Endothelial cell of umbilical vein (primary cell): ENCODE results near the gene KCNIP3. TPM values are rescaled to one million over a fixed set of nuclear protein-coding genes. Genes with fewer than 3 reads are reported as not detected.

Experiments used
- BruUV-seq: library from RNA; stranded (reverse); fragments of 400-500 nt; replicated peaks from 2 replicates; lab custom pipeline; 2021; lab: Mats Ljungman, UMichigan
- CTCF ChIA-PET: fragments of 300-600, 350-600 bp; sonication (Branson Sonifier 250); formaldehyde crosslinking; loops from one replicate; lab custom pipeline; 2021; ENCODE audit warnings: antibody characterized with exemption, inconsistent platforms; lab: Charles Lee
- POLR2A ChIA-PET: fragments of 300-600, 350-600 bp; sonication (Branson Sonifier 250); formaldehyde crosslinking; loops from one replicate; lab custom pipeline; 2021; ENCODE audit warnings: antibody characterized with exemption, inconsistent platforms; lab: Charles Lee
- DNase-seq: peaks from one replicate; pipeline ENCODE4 v3.0.0-alpha.2; 2011; ENCODE audit warnings: low read depth, low spot score
- FAIRE-seq: peaks from 2 replicates; lab custom pipeline; 2011; peaks lifted over from hg19 to GRCh38; lab: Jason Lieb, UNC
- H2AFZ ChIP-seq: 2 replicates; pipeline ENCODE4 v1.6.0; 2012; ENCODE audit warnings: low read depth, low read length, control low read depth, inconsistent platforms
- H3K27ac ChIP-seq: 2 replicates; pipeline ENCODE4 v1.5.1; 2011; ENCODE audit warnings: low read depth, mild to moderate bottlenecking, control low read depth, low read length, moderate library complexity; ENCODE audit not compliant: insufficient read depth
- H3K27me3 ChIP-seq, 2 experiments: 2 replicates each; pipeline versions ENCODE4 v1.6.0 to v1.6.1; 2011; ENCODE audit warnings: low read length in 2 of 2, mixed read lengths in 1 of 2; ENCODE audit not compliant: control insufficient read depth in 2 of 2, insufficient read depth in 2 of 2
- H3K36me3 ChIP-seq, 2 experiments: 2 replicates in 1 of 2; 3 replicates in 1 of 2; pipeline ENCODE4 v1.5.1; 2011; ENCODE audit warnings: low read length in 2 of 2, mild to moderate bottlenecking in 1 of 2, moderate library complexity in 1 of 2; ENCODE audit not compliant: control insufficient read depth in 2 of 2, insufficient read depth in 2 of 2; ENCODE audit errors: extremely low read depth in 1 of 2
- H3K4me1 ChIP-seq: 3 replicates; pipeline ENCODE4 v1.5.1; 2011; ENCODE audit warnings: mild to moderate bottlenecking, low read length; ENCODE audit not compliant: control insufficient read depth, insufficient read depth; ENCODE audit errors: extremely low read depth
- H3K4me2 ChIP-seq: 2 replicates; pipeline ENCODE4 v1.6.1; 2011; ENCODE audit warnings: low read length, control low read depth, mixed read lengths; ENCODE audit not compliant: insufficient read depth
- H3K4me3 ChIP-seq, 3 experiments: fragments of 200-600 bp in 1 of 3; sonication (generic), shearing (Covaris generic) in 1 of 3; replicated peaks in 1 of 3; 2 replicates each; pipeline ENCODE4 v1.5.1; 2011 to 2016; ENCODE audit warnings: control low read depth in 3 of 3, low read length in 3 of 3, mild to moderate bottlenecking in 2 of 3, inconsistent platforms in 1 of 3, low read depth in 1 of 3, moderate library complexity in 1 of 3; ENCODE audit not compliant: insufficient read depth in 1 of 3
- H3K79me2 ChIP-seq: 2 replicates; pipeline ENCODE4 v1.6.0; 2012; ENCODE audit warnings: low read length, inconsistent platforms; ENCODE audit not compliant: control insufficient read depth, insufficient read depth
- H3K9ac ChIP-seq: replicated peaks from 2 replicates; pipeline ENCODE3; 2011; ENCODE audit warnings: low read length, control low read depth; ENCODE audit not compliant: insufficient read depth; ENCODE audit errors: extremely low read depth
- H3K9me1 ChIP-seq: replicated peaks from 3 replicates; pipeline ENCODE4 v1.6.0; 2011; ENCODE audit warnings: mild to moderate bottlenecking, low read length; ENCODE audit not compliant: control insufficient read depth, insufficient read depth; ENCODE audit errors: extremely low read depth
- H3K9me3 ChIP-seq: replicated peaks from 2 replicates; pipeline ENCODE4 v1.5.1; 2012; ENCODE audit warnings: low read length, inconsistent platforms; ENCODE audit not compliant: control insufficient read depth, insufficient read depth
- H4K20me1 ChIP-seq: replicated peaks from 2 replicates; pipeline ENCODE3; 2011; ENCODE audit warnings: mild to moderate bottlenecking, low read length; ENCODE audit not compliant: control insufficient read depth, insufficient read depth; ENCODE audit errors: extremely low read depth
- CTCF ChIP-seq, 2 donors: IDR thresholded peaks; 1 replicate in 1 of 2; 2 replicates in 1 of 2; pipeline ENCODE4 v1.5.1; 2011; ENCODE audit warnings: low read length in 2 of 2, mild to moderate bottlenecking in 2 of 2, moderate library complexity in 2 of 2, control low read depth in 1 of 2, inconsistent platforms in 1 of 2, low read depth in 1 of 2; ENCODE audit not compliant: insufficient read depth in 1 of 2; ENCODE audit errors: extremely low read depth in 1 of 2
- EZH2 ChIP-seq: IDR thresholded peaks from 2 replicates; pipeline ENCODE4 v1.6.1; 2012; ENCODE audit warnings: borderline replicate concordance, low read depth, mild to moderate bottlenecking, moderate library complexity, low read length, inconsistent platforms; ENCODE audit not compliant: severe bottlenecking
- FOS ChIP-seq: IDR thresholded peaks from 2 replicates; pipeline ENCODE4 v1.6.1; 2011; ENCODE audit warnings: mild to moderate bottlenecking, low read length, moderate library complexity, borderline replicate concordance; ENCODE audit not compliant: insufficient read depth
- GATA2 ChIP-seq: IDR thresholded peaks from 2 replicates; pipeline ENCODE4 v1.7.0; 2011; ENCODE audit warnings: low read depth, mild to moderate bottlenecking, moderate library complexity, mixed read lengths, low read length; ENCODE audit not compliant: insufficient read length, insufficient read depth
- JUN ChIP-seq: IDR thresholded peaks from 2 replicates; pipeline ENCODE4 v1.6.1; 2011; ENCODE audit warnings: borderline replicate concordance, low read depth; ENCODE audit not compliant: insufficient read length, insufficient read depth
- MAX ChIP-seq: IDR thresholded peaks from 2 replicates; pipeline ENCODE4 v1.6.1; 2011; ENCODE audit not compliant: insufficient read depth, insufficient read length
- MYC ChIP-seq: IDR thresholded peaks from one replicate; pipeline ENCODE4 v1.6.1; 2011; ENCODE audit warnings: mild to moderate bottlenecking, low read depth, low read length
- POLR2A ChIP-seq: IDR thresholded peaks from 2 replicates; pipeline ENCODE4 v1.6.1; 2012; ENCODE audit warnings: low read depth, mild to moderate bottlenecking, control low read depth, low read length
- POLR2AphosphoS5 ChIP-seq: IDR thresholded peaks from 2 replicates; pipeline ENCODE4 v1.6.1; 2012; ENCODE audit warnings: low read depth, mild to moderate bottlenecking, control low read depth, low read length, moderate library complexity; ENCODE audit not compliant: insufficient read depth
- dilution Hi-C: fragments of 300-500 bp; cut with MboI; formaldehyde crosslinking; loops from one replicate; pipeline ENCODE4 v1.15.0; 2019; ENCODE audit warnings: low sequenced_read_pairs; ENCODE audit not compliant: extremely low pct_ligation_motif_present
- intact Hi-C: fragments of 100-400 bp; cut with micrococcal nuclease; formaldehyde crosslinking; loops from one replicate; pipeline ENCODE4 v1.10.0; 2022
- polyA plus RNA-seq, 4 experiments: library from polyadenylated mRNA; depleted of rRNA in 3 of 4; stranded (reverse) in 3 of 4; unstranded in 1 of 4; fragments of >200 nt; gene quantifications; 2 replicates each; pipeline versions ENCODE4 v1.2.1 to v1.2.3, GENCODE V29; 2011 to 2012; ENCODE audit warnings: missing spikeins in 1 of 4
- total RNA-seq: library from RNA; stranded (reverse); gene quantifications from 2 replicates; pipeline ENCODE4 v1.2.3, GENCODE V29; 2021

Gene KCNIP3
- total and polyA plus RNA-seq, 2 donors (not counting 3 experiments of a cell fraction or from before 2014, with no cell fraction given), result 0.12 to 0.62 TPM

- H3K4me1 ChIP-seq, result no peaks in the 10 kb centered on the region
- no peaks in the 10 kb centered on the region for H3K9me3 ChIP-seq
- no peaks in the 10 kb centered on the region for H3K79me2 ChIP-seq
- H3K9ac ChIP-seq, result no peak overlapping the region
- no peak overlapping the region for H3K27ac ChIP-seq
- H4K20me1 ChIP-seq, result no peaks in the 10 kb centered on the region
- dilution Hi-C loops, result no loop called here
- H3K27me3 ChIP-seq, result no peaks in the 10 kb centered on the region
- POLR2A ChIA-PET, result no interaction called here
- H3K4me3 ChIP-seq, result no peak overlapping the region
- intact Hi-C loops, result no loop called here
- no TSS peak for BruUV-seq
- H2AFZ ChIP-seq, result no peak overlapping the region
- DNase-seq (no peak), FAIRE-seq (no peak)
- CTCF ChIA-PET, result no interaction called here
- H3K9me1 ChIP-seq, result no peaks in the 10 kb centered on the region
- H3K4me2 ChIP-seq, result no peak overlapping the region
- no peaks in the 10 kb centered on the region for H3K36me3 ChIP-seq
- TF ChIP-seq JUN (no peak), FOS (no peak), MAX (no peak), MYC (no peak), POLR2A (no peak), EZH2 (no peak), CTCF (IDR thresholded peaks at IDR 0.05; ENCODE audit: extremely low read depth in 1 of 2, insufficient read depth in 1 of 2, low read depth in 1 of 2, low read length in 2 of 2) (no peak), POLR2AphosphoS5 (no peak), GATA2 (no peak)
Observed at GRCh38 chr2:95278637-95279225, 18.4 kb upstream of the KCNIP3 start.
